ENCODE results near the gene TSPEAR. TPM values are rescaled to one million over a fixed set of nuclear protein-coding genes. Genes with fewer than 3 reads are reported as not detected.
"Not testable (repeated sequence)": the region's sequence is repeated elsewhere in the genome, so short reads cannot be mapped to it uniquely, and the experiment has no call there.

TSPEAR gene
- total and polyA plus RNA-seq, 8 donors = 0.05 to 0.29 (median 0.12) TPM; not detected in 4

- no peak for TF ChIP-seq CTCF (IDR thresholded peaks at IDR 0.05)
- TF ChIP-seq POLR2AphosphoS5 (IDR thresholded peaks at IDR 0.05) = no peak
- TF ChIP-seq POLR2A (IDR thresholded peaks at IDR 0.05) = no peak
- no peak for TF ChIP-seq EP300 (IDR thresholded peaks at IDR 0.05)
- intact Hi-C loops (cut with DNase I; ENCODE audit: low total_unique reads) = no loop called here
- Histone ChIP-seq H3K27me3 (peaks cover 0 to 44% (median 24%) of the 10 kb centered on the region in 3 donors), H3K36me3 (no peaks in the 10 kb centered on the region), H3K9me3 (peaks cover 0 to 4% (median 1%) of the 10 kb centered on the region in 4 donors), H3K4me1 (no peaks in the 10 kb centered on the region), H3K27ac (no peak overlapping the region), H3K4me3 (no peak overlapping the region)
- no peak for DNase-seq
- 82 to 92% (median 89%) methylated on average over 20 of the region's 20 CpGs for WGBS, 5 donors
Measured at GRCh38 chr21:44650265-44650972, 61.0 kb downstream of the TSPEAR start.

GRCh38 chr21:44649521-44650100 is 61.8 kb downstream of the TSPEAR start:
- DNase-seq = no peak
- TF ChIP-seq EP300 (IDR thresholded peaks at IDR 0.05) = no peak
- no peak for TF ChIP-seq POLR2AphosphoS5 (IDR thresholded peaks at IDR 0.05)
- no peak for TF ChIP-seq POLR2A (IDR thresholded peaks at IDR 0.05)
- TF ChIP-seq CTCF (IDR thresholded peaks at IDR 0.05) = no peak
- Histone ChIP-seq H3K27ac (no peak overlapping the region), H3K4me1 (no peaks in the 10 kb centered on the region), H3K27me3 (peaks cover 0 to 41% (median 24%) of the 10 kb centered on the region in 3 donors), H3K9me3 (peaks cover 0 to 11% (median 8%) of the 10 kb centered on the region in 4 donors), H3K36me3 (no peaks in the 10 kb centered on the region), H3K4me3 (no peak overlapping the region)
- intact Hi-C loops (cut with DNase I; ENCODE audit: low total_unique reads) = no loop called here
- 76 to 92% (median 86%) methylated on average over 7 to 18 of the region's 18 CpGs for WGBS, 5 donors

- DNase-seq = peak in 1 of 2 donors; percentile 10
- peaks cover 0 to 33% (median 21%) of the 10 kb centered on the region in 3 donors for H3K27me3 ChIP-seq
- peaks cover 0 to 20% (median 14%) of the 10 kb centered on the region in 4 donors for H3K9me3 ChIP-seq
- no peaks in the 10 kb centered on the region for H3K4me1 ChIP-seq
- no peaks in the 10 kb centered on the region for H3K36me3 ChIP-seq
- 75 to 89% (median 78%) methylated on average over 9 to 33 of the region's 33 CpGs for WGBS, 5 donors
- H3K27ac ChIP-seq = no peak overlapping the region
- H3K4me3 ChIP-seq = no peak overlapping the region
- intact Hi-C loops (cut with DNase I; ENCODE audit: low total_unique reads) = no loop called here
- TF ChIP-seq POLR2AphosphoS5 (IDR thresholded peaks at IDR 0.05) (no peak), CTCF (IDR thresholded peaks at IDR 0.05) (no peak), EP300 (IDR thresholded peaks at IDR 0.05) (no peak), POLR2A (IDR thresholded peaks at IDR 0.05) (no peak)
Measured at GRCh38 chr21:44648557-44649311, 62.6 kb downstream of the TSPEAR start.

GRCh38 chr21:44647222-44647552 is 64.2 kb downstream of the TSPEAR start:
- intact Hi-C loops (cut with DNase I; ENCODE audit: low total_unique reads) = no loop called here
- DNase-seq = peak in 1 of 2 donors; percentile 10
- Histone ChIP-seq H3K36me3 (no peaks in the 10 kb centered on the region), H3K9me3 (peaks cover 0 to 26% (median 17%) of the 10 kb centered on the region in 4 donors), H3K4me1 (no peaks in the 10 kb centered on the region), H3K4me3 (no peak overlapping the region), H3K27me3 (peaks cover 0 to 33% (median 21%) of the 10 kb centered on the region in 3 donors), H3K27ac (no peak overlapping the region)
- TF ChIP-seq CTCF (IDR thresholded peaks at IDR 0.05) (no peak), POLR2AphosphoS5 (IDR thresholded peaks at IDR 0.05) (no peak), POLR2A (IDR thresholded peaks at IDR 0.05) (no peak), EP300 (IDR thresholded peaks at IDR 0.05) (no peak)
- 40 to 57% (median 52%) methylated on average over 8 of the region's 8 CpGs for WGBS, 5 donors

GRCh38 chr21:44646366-44647221 is 64.8 kb downstream of the TSPEAR start, which contains the start of gene KRTAP10-11:
Gene KRTAP10-11 (plus strand): TSS chr21:44646414. CDS start chr21:44646459, 45 bp downstream.
- Histone ChIP-seq H3K9me3 (peaks cover 0 to 27% (median 18%) of the 10 kb centered on the region in 4 donors), H3K27me3 (peaks cover 0 to 33% (median 21%) of the 10 kb centered on the region in 3 donors)
- H3K36me3 ChIP-seq; intact Hi-C loops (cut with DNase I; ENCODE audit: low total_unique reads); H3K4me3 ChIP-seq; H3K27ac ChIP-seq; H3K4me1 ChIP-seq: not testable (repeated sequence)
- DNase-seq = peak in 1 of 2 donors; percentile 13
- 62 to 77% (median 72%) methylated on average over 11 to 21 of the region's 21 CpGs for WGBS, 5 donors
